Measurements from ENCODE around the gene ZDHHC11.

Gene ZDHHC11

DNA sequence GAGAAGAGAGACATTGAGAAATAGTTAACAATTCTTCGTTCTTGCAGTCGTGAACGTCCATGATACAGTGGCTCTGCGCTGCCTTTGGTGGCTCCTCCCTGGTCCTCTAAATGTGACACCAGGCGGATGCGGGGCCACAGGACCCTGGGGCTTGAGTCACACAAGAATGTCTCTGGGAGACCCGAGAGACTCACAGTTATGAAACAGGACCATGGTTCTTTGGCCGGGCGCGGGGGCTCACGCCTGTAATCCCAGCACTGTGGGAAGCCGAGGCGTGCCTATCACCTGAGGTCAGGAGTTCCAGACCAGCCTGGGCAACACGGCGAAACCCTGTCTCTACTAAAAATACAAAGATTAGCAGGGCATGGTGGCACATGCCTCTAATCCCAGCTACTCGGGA, 767 bp upstream of the ZDHHC11 start:
- no peaks in the 10 kb centered on the region for H3K9me3 ChIP-seq (ENCODE audit: control insufficient read depth, insufficient read depth, low read length)
- no peak overlapping the region for H3K4me3 ChIP-seq (ENCODE audit: low read length)
- no peaks in the 10 kb centered on the region for H3K9me2 ChIP-seq (replicated peaks; ENCODE audit: control insufficient read depth, low read length)
- no peaks in the 10 kb centered on the region for H3K4me1 ChIP-seq (ENCODE audit: control insufficient read depth, low read length)
- H4K20me1 ChIP-seq (ENCODE audit: control insufficient read depth, insufficient read depth, low read depth, low read length) = no peaks in the 10 kb centered on the region
- H3K27me3 ChIP-seq (ENCODE audit: control insufficient read depth, low read length) = no peaks in the 10 kb centered on the region
- no peaks in the 10 kb centered on the region for H3F3A ChIP-seq (ENCODE audit: control insufficient read depth, insufficient read depth)
- no peak overlapping the region for H3K4me2 ChIP-seq (ENCODE audit: low read length)
- H3K79me2 ChIP-seq (ENCODE audit: control insufficient read depth, low read length) = no peaks in the 10 kb centered on the region
- TF ChIP-seq EZH2phosphoT487 (IDR thresholded peaks at IDR 0.05; ENCODE audit: borderline replicate concordance, low read length) = no peak
- no peak for TF ChIP-seq CTCF (IDR thresholded peaks at IDR 0.05; ENCODE audit: low read depth, low read length, poor library complexity, severe bottlenecking)
- no peak overlapping the region for H3K27ac ChIP-seq (ENCODE audit: low read depth, low read length)
- H3K36me3 ChIP-seq (ENCODE audit: control insufficient read depth, low read length) = no peaks in the 10 kb centered on the region

GRCh38 chr5:851076-851475, 290 bp upstream of the ZDHHC11 start:
- TF ChIP-seq CTCF (IDR thresholded peaks at IDR 0.05; ENCODE audit: low read depth, low read length, poor library complexity, severe bottlenecking) (no peak), EZH2phosphoT487 (IDR thresholded peaks at IDR 0.05; ENCODE audit: borderline replicate concordance, low read length) (no peak)
- no peak overlapping the region for H3K4me2 ChIP-seq (ENCODE audit: low read length)
- H4K20me1 ChIP-seq (ENCODE audit: control insufficient read depth, insufficient read depth, low read depth, low read length) = no peaks in the 10 kb centered on the region
- H3F3A ChIP-seq (ENCODE audit: control insufficient read depth, insufficient read depth) = no peaks in the 10 kb centered on the region
- no peak overlapping the region for H3K4me3 ChIP-seq (ENCODE audit: low read length)
- H3K36me3 ChIP-seq (ENCODE audit: control insufficient read depth, low read length) = no peaks in the 10 kb centered on the region
- H3K79me2 ChIP-seq (ENCODE audit: control insufficient read depth, low read length) = no peaks in the 10 kb centered on the region
- H3K27me3 ChIP-seq (ENCODE audit: control insufficient read depth, low read length) = no peaks in the 10 kb centered on the region
- no peaks in the 10 kb centered on the region for H3K9me3 ChIP-seq (ENCODE audit: control insufficient read depth, insufficient read depth, low read length)
- H3K27ac ChIP-seq (ENCODE audit: low read depth, low read length) = no peak overlapping the region
- H3K9me2 ChIP-seq (replicated peaks; ENCODE audit: control insufficient read depth, low read length) = no peaks in the 10 kb centered on the region
- H3K4me1 ChIP-seq (ENCODE audit: control insufficient read depth, low read length) = no peaks in the 10 kb centered on the region

DNA sequence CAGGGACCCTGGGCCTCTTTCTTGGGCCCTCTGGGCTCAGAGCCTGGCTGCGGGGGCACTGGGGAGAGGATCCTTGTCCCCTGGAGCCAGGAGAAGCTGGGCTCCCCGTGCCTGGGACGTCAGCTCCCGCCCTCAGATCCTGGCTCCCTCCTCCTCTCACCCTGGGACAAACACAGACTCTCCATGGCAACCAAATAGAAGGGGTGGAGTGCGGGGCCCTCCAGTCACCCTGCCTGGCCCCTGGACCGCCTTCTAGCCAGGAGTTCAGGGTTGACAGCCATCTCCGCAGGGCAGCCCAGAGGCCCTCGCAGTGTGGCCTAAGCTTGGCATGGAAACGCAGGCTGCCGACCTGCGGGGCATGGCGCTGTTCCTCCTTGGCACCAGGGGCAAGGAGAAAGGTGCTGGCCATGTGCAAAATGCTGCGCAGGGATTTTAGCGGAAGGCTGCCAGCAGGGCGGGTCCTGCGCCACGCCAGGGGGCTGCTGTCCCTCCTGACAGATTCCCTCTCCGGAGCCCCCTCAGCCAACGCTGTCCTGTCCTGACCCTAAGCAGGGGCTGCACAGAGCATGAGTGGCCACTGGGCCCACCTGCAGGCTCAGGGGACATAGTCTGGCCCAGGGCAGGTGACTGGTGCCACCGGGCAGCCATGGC, 1.0 kb downstream of the ZDHHC11 start:
- H3K9me2 ChIP-seq (replicated peaks; ENCODE audit: control insufficient read depth, low read length) = no peaks in the 10 kb centered on the region
- TF ChIP-seq CTCF (IDR thresholded peaks at IDR 0.05; ENCODE audit: low read depth, low read length, poor library complexity, severe bottlenecking) = no peak
- H3K4me2 ChIP-seq (ENCODE audit: low read length) = no peak overlapping the region
- H3K27ac ChIP-seq (ENCODE audit: low read depth, low read length) = no peak overlapping the region
- H3K27me3 ChIP-seq (ENCODE audit: control insufficient read depth, low read length) = no peaks in the 10 kb centered on the region
- no peaks in the 10 kb centered on the region for H3F3A ChIP-seq (ENCODE audit: control insufficient read depth, insufficient read depth)
- H3K36me3 ChIP-seq (ENCODE audit: control insufficient read depth, low read length) = no peaks in the 10 kb centered on the region
- H3K4me1 ChIP-seq (ENCODE audit: control insufficient read depth, low read length) = no peaks in the 10 kb centered on the region
- no peaks in the 10 kb centered on the region for H3K79me2 ChIP-seq (ENCODE audit: control insufficient read depth, low read length)
- H3K4me3 ChIP-seq (ENCODE audit: low read length) = no peak overlapping the region
- no peaks in the 10 kb centered on the region for H3K9me3 ChIP-seq (ENCODE audit: control insufficient read depth, insufficient read depth, low read length)
- no peaks in the 10 kb centered on the region for H4K20me1 ChIP-seq (ENCODE audit: control insufficient read depth, insufficient read depth, low read depth, low read length)

Data from DOHH2 (cell line).